Ishikawa (cell line): ENCODE data around the gene CKMT1B.
"Not testable (repeated sequence)": the region's sequence is repeated elsewhere in the genome, so short reads cannot be mapped to it uniquely, and the experiment has no call there.

Experiments used
- CEBPB ChIP-seq: IDR thresholded peaks from 2 replicates; pipeline ENCODE4 v1.6.1; 2012
- CREB1 ChIP-seq: IDR thresholded peaks from 2 replicates; pipeline ENCODE4 v1.6.1; 2012; ENCODE audit warnings: low read depth
- EGR1 ChIP-seq: IDR thresholded peaks from 2 replicates; pipeline ENCODE4 v1.6.1; 2012
- EP300 ChIP-seq: IDR thresholded peaks from 2 replicates; pipeline ENCODE4 v1.6.1; 2012; ENCODE audit warnings: borderline replicate concordance
- FOXM1 ChIP-seq: IDR thresholded peaks from 2 replicates; pipeline ENCODE4 v1.6.1; 2012; ENCODE audit warnings: low read depth, borderline replicate concordance
- MAX ChIP-seq: IDR thresholded peaks from 2 replicates; pipeline ENCODE4 v1.6.1; 2012
- NFIC ChIP-seq: IDR thresholded peaks from 2 replicates; pipeline ENCODE4 v1.6.1; 2012
- REST ChIP-seq: IDR thresholded peaks from 2 replicates; pipeline ENCODE4 v1.6.1; 2012; ENCODE audit warnings: low read depth, mild to moderate bottlenecking
- TCF12 ChIP-seq: IDR thresholded peaks from 2 replicates; pipeline ENCODE4 v1.6.1; 2012; ENCODE audit warnings: low read depth
- TEAD4 ChIP-seq: IDR thresholded peaks from 2 replicates; pipeline ENCODE4 v1.6.1; 2012
- USF1 ChIP-seq: IDR thresholded peaks from 2 replicates; pipeline ENCODE4 v1.6.1; 2012
- YY1 ChIP-seq: IDR thresholded peaks from 2 replicates; pipeline ENCODE4 v1.6.1; 2012; ENCODE audit warnings: low read depth
- ZBTB7A ChIP-seq: IDR thresholded peaks from 2 replicates; pipeline ENCODE4 v1.6.1; 2012; ENCODE audit warnings: low read depth

The CKMT1B gene

GRCh38 chr15:43550527-43551363 is 43.1 kb upstream of the CKMT1B start:
- TF ChIP-seq YY1 (no peak), REST (no peak), CEBPB (no peak), FOXM1 (no peak), EGR1 (no peak), NFIC (no peak)

GRCh38 chr15:43552256-43552655 is 41.6 kb upstream of the CKMT1B start:
- no peak for TF ChIP-seq CEBPB
- no peak for TF ChIP-seq MAX
- no peak for TF ChIP-seq TCF12

- TF ChIP-seq CREB1 (no peak), EP300 (no peak), USF1 (no peak), TEAD4 (no peak), FOXM1 (no peak), MAX (no peak), EGR1 (no peak), YY1 (no peak), TCF12 (no peak), CEBPB (no peak), ZBTB7A (no peak), REST (no peak), NFIC (no peak)
Measured at GRCh38 chr15:43552986-43553385, 40.8 kb upstream of the CKMT1B start.

- TF ChIP-seq CEBPB, MAX, NFIC: not testable (repeated sequence)
Measured at GRCh38 chr15:43589778-43590466, 3.9 kb upstream of the CKMT1B start, which contains the start of gene PPIP5K1. PPIP5K1 (minus strand) TSS chr15:43590208; CDS start chr15:43584504, 5,704 bp downstream.

- TF ChIP-seq REST: 0 out of 2 replicates have a peak, but pooled peaks have one; percentile 35
Measured at GRCh38 chr15:43600200-43600599, 6.4 kb downstream of the CKMT1B start.

GRCh38 chr15:43602233-43602632 is 8.4 kb downstream of the CKMT1B start:
- peak; percentile 73 for TF ChIP-seq NFIC
- peak; percentile 55 for TF ChIP-seq TCF12
- peak; percentile 40; the same call in 1 of the 2 replicates for TF ChIP-seq TEAD4
- TF ChIP-seq EP300: peak; percentile 44; the same call in 1 of the 2 replicates
